GM12801 (cell line): Measurements from ENCODE around the gene DACT3.

Experiments used
- TF ChIP-seq, protein P1 (sequence below): IDR thresholded peaks from one replicate; pipeline ENCODE4 v1.5.1; 2011; ENCODE audit warnings: control low read depth; ENCODE audit not compliant: insufficient read length; ENCODE audit errors: extremely low read depth

Gene DACT3

DNA sequence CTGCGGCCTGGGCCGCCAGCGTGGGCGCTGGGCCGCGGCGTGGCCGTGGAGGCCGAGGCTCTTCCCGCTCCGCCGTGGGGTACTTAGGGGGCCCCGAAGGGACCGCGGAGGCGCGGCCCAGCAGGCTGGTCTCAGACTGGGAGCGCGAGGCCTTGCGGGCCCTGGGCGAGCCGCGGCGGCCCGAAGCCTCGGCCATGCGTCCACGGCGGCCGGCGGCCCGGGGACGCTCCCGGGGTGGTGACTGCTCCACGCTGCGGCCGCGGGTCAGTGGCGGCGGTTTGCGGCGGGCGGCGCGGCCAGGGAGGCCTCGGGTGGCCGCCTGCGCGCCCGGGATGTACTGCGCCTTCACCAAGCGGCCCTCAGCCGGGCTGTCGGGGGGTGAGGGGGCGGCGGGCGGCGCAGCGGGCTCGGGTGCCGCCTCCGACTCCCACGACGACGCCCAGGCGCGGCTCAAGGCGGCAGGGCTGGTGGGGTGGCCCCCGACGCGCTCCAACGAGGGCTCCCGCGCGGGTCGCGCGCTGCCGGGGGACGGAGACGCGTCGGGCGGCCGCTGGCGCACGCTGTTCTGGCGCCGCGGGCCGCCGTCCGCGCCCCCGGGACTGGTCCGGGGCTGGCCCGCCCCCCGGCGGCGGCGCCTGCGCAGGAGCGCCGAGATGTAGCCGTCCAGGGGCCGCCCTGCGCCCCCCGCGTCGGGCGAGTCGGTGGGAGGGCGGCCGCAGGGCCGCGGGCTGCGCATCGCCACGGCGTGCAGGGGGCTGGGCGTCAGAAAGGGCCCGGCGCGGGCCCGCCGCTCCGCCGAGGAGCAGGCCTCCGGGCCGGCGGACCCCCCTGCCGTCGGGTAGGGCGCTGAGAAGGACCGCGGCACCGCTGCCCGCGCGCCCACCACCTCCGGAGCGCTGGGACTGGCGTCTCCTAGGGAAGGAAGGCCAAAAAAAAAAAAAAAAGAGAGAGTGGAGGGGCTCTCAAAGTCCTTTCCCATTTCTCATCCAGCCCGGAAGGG is 11.7 kb downstream of the DACT3 start:
- TF ChIP-seq, protein P1, sequence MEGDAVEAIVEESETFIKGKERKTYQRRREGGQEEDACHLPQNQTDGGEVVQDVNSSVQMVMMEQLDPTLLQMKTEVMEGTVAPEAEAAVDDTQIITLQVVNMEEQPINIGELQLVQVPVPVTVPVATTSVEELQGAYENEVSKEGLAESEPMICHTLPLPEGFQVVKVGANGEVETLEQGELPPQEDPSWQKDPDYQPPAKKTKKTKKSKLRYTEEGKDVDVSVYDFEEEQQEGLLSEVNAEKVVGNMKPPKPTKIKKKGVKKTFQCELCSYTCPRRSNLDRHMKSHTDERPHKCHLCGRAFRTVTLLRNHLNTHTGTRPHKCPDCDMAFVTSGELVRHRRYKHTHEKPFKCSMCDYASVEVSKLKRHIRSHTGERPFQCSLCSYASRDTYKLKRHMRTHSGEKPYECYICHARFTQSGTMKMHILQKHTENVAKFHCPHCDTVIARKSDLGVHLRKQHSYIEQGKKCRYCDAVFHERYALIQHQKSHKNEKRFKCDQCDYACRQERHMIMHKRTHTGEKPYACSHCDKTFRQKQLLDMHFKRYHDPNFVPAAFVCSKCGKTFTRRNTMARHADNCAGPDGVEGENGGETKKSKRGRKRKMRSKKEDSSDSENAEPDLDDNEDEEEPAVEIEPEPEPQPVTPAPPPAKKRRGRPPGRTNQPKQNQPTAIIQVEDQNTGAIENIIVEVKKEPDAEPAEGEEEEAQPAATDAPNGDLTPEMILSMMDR, result no peak

DNA sequence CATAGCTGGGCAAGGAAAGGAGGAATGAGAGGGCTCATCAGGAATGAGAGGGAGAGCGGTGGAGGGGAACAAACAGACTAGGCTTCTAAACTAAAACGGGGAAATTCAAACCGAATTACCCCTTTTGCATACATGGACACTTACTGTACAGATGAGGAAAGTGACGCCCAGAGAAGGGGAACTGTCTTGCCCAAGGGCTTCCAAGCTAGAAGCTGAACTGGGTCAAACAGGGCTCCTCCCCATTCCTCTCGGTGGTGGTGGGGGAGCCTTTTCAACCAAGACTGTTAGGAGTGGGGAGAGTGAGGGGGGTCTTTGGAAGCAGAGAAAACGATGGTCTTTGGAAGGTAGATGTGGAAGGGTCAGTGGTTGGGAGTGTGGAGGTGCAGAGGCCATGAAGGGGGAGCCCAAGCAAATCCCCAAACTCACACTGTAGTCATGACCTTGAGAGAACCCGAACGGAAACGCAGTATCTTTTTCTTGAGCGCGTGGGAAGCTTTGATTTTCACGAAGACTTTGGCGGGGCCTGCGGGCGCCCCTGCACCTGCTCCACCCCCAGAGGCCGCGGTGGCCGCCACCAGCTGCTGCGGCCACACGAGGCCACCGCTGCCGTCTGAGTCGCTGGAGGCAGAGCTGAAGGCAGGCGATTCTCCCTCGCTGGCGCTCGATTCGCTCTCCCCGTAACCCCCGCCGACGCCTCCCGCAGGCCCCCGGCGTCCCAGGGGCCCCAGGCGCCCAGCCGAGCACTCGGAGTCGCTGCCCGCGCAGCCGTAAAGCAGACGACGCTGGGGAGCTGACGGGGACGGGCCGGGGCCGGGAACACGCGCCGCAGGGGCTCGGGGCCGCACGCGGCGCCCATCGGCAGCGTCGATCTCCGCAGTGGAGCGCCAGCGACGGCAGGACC is 12.7 kb downstream of the DACT3 start:
- TF ChIP-seq, protein P1, result no peak

DNA sequence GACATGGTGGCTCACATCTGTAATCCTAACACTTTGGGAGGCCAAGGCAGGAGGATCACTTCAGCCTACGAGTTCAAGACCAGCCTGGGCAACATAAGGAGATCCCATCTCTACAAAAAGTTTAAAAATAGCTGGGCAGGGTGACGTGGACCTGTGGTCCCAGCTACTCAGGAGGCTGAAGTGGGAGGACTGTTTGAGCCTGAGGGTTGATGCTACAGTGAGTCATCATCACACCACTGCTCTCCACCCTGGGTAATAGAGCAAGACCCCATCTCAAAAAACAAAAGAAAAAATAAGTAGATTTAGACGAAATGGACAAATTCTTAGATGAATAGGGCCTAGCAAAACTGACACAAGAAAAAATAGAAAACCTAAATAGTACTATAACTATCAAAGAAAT is 14.6 kb downstream of the DACT3 start:
- TF ChIP-seq, protein P1, result no peak

DNA sequence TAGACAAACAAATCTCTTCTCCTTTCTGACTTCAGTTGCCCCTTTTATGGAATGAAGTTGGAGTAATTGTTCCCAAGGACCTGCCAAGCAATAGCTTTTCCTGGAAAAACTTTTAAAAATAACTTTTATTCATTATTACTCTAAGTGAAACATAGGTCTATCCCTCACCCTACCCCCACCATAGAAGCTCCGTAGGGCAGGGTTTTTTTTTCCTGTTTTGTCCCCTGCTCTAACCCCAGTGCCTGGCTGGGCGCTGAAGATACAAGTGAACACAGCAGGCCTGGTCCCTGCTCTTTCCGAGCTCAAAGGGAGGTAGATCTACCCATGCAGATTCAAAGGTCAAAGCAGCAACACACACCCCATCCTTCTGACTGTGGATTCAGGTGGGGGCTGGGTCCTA is 16.3 kb downstream of the DACT3 start:
- TF ChIP-seq, protein P1, result no peak

DNA sequence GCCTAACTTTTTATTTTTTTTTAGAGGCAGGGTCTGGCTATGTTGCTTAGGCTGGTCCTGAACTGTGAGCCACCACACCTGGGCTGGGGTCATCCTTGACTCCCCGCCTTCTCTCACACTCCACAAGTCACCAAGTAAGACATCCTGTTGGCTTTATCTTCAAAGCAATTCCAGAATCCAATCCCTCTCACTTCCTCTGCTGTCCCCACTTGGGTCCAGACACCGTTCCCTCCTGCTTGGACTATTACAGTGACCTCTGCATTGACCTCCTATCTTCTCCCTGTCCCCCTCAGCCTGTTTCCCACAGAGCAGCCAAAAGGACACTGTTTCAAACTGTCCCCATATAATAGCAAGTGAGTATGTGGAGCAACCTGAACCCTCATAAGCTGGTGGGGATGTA is 20.3 kb downstream of the DACT3 start:
- TF ChIP-seq, protein P1, result no peak

DNA sequence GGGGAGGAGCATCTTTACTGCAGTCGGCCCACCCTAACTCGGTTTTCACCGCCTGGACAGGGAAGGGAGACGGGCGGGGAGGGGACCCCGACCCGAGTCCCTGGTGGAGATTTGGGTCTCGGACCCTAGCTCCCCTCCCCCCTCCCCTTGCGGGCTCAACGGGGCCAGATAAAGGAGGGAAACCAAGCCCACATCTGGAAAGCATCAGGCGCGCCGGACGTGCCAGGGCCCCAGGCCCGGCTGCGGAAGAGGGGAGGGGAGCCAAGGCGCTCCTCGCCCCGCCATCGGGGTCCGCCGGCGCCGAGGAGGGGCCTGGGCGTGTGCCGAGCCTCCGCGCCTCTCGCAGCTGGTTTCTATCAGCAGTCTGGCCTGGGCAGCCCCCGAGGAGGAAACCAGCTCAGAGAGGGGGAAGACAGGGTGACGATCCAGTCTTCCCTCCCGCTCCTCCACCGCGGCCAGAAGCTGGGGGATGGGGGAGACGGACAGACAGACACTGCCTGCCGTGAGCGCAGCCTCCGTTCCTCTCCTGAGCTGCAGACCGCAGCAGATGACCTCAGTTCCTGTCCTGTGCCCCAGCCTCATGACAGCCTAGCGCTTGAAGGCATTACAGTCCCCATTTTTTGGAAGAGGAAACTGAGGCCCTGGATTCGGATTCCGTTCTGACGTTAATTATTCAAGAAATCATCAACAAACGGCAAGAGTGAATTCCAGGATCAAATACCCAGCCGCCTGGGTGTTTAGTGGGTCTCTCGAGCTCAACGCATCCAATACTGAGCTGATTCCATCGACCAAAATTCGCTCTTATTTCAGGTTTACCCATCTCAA is 21.4 kb downstream of the DACT3 start:
- TF ChIP-seq, protein P1, result no peak

DNA sequence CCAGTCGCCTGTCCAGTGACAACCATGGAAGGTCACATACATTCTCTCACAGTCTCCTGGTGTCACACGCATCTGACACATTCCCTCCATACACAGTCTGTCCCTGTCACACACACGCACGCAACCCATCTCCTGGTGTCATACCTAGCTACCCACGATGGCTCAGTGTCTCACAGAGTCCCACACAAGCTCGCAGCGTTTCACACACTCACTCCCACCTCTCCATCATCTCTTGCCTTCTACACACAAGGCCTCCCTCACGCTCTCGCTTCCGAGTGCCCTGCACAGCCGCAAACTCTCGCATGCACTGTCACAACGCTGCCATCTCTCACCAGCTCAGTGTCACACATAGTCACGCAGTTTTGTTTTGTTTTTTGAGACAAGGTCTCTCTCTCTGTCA is 23.8 kb downstream of the DACT3 start:
- TF ChIP-seq, protein P1, result no peak
